SU-DHL-6 (cell line): ENCODE data around the gene IMMP1L.

Experiments
- H2AFZ ChIP-seq: fragments of 200-600 bp; sonication (generic); 2 replicates; pipeline ENCODE4 v1.6.1; 2014; ENCODE audit warnings: low read depth, mild to moderate bottlenecking, moderate library complexity, mixed read lengths, antibody characterized with exemption, low read length; ENCODE audit not compliant: severe bottlenecking
- H3F3A ChIP-seq: fragments of 200-600 bp; shearing (Covaris generic); 2 replicates; pipeline ENCODE4 v1.6.0; 2016; ENCODE audit warnings: antibody characterized with exemption, mild to moderate bottlenecking; ENCODE audit not compliant: insufficient read depth
- H3K27ac ChIP-seq: fragments of 200-600 bp; sonication (generic); 2 replicates; pipeline ENCODE4 v1.5.1; 2016; ENCODE audit warnings: low read depth, mild to moderate bottlenecking, low read length, moderate library complexity, mixed read lengths
- H3K27me3 ChIP-seq: fragments of 200-600 bp; sonication (generic), shearing (Covaris generic); 2 replicates; pipeline ENCODE4 v1.6.0; 2014; ENCODE audit warnings: mild to moderate bottlenecking, low read length
- H3K36me3 ChIP-seq: fragments of 200-600 bp; sonication (generic); 2 replicates; pipeline ENCODE4 v1.6.1; 2014; ENCODE audit warnings: mild to moderate bottlenecking, low read length, mixed read lengths
- H3K4me2 ChIP-seq: fragments of 300-600, 200-600 bp; shearing (Covaris generic), sonication (generic); 2 replicates; pipeline ENCODE4 v1.6.0; 2014; ENCODE audit warnings: low read length, low read depth, mild to moderate bottlenecking; ENCODE audit not compliant: poor library complexity, severe bottlenecking
- H3K4me3 ChIP-seq: fragments of 200-600 bp; sonication (generic); 2 replicates; pipeline ENCODE4 v1.5.1; 2014; ENCODE audit warnings: antibody characterized with exemption, low read length, mild to moderate bottlenecking, mixed read lengths; ENCODE audit not compliant: insufficient read depth, poor library complexity, severe bottlenecking
- H3K79me2 ChIP-seq: fragments of 200-600 bp; sonication (generic); 2 replicates; pipeline ENCODE4 v1.6.1; 2014; ENCODE audit warnings: mild to moderate bottlenecking, low read length, moderate library complexity; ENCODE audit not compliant: insufficient read depth
- H3K9ac ChIP-seq: fragments of 200-600 bp; sonication (generic); 2 replicates; pipeline ENCODE4 v1.7.0; 2014; ENCODE audit warnings: mild to moderate bottlenecking, low read length
- H3K9me2 ChIP-seq: fragments of 200-600 bp; sonication (generic); replicated peaks from 2 replicates; pipeline ENCODE4 v1.6.1; 2014; ENCODE audit warnings: low read length; ENCODE audit not compliant: insufficient read depth
- H3K9me3 ChIP-seq: fragments of 200-600 bp; sonication (generic); 2 replicates; pipeline ENCODE4 v1.6.1; 2014; ENCODE audit warnings: low read length, mixed read lengths; ENCODE audit not compliant: insufficient read depth
- H4K20me1 ChIP-seq: fragments of 200-600 bp; sonication (generic); 2 replicates; pipeline ENCODE4 v1.6.1; 2014; ENCODE audit warnings: low read depth, mild to moderate bottlenecking, antibody characterized with exemption, low read length, moderate library complexity, mixed read lengths
- EZH2phosphoT487 ChIP-seq: fragments of 200-600 bp; sonication (generic), shearing (Covaris generic); conservative IDR thresholded peaks from 2 replicates; pipeline ENCODE4 v1.6.1; 2018; ENCODE audit warnings: mild to moderate bottlenecking, antibody characterized with exemption, low read length, moderate library complexity, mixed read lengths
- TF ChIP-seq, protein P1 (sequence below): fragments of 200-600 bp; sonication (generic); IDR thresholded peaks from one replicate; pipeline ENCODE4 v1.5.1; 2017; ENCODE audit warnings: antibody characterized with exemption, mild to moderate bottlenecking, low read length, moderate library complexity; ENCODE audit not compliant: insufficient read depth, poor library complexity, severe bottlenecking

Gene IMMP1L

GRCh38 chr11:31414338-31414737, 95.1 kb downstream of the IMMP1L start:
- Histone ChIP-seq H3K27ac (no peak overlapping the region), H3K36me3 (no peaks in the 10 kb centered on the region), H3K9ac (no peak overlapping the region), H3K27me3 (no peaks in the 10 kb centered on the region), H3K9me2 (no peaks in the 10 kb centered on the region), H2AFZ (no peak overlapping the region), H3K9me3 (no peaks in the 10 kb centered on the region), H3K4me3 (no peak overlapping the region), H4K20me1 (no peaks in the 10 kb centered on the region), H3K4me2 (no peak overlapping the region), H3K79me2 (no peaks in the 10 kb centered on the region), H3F3A (no peaks in the 10 kb centered on the region)
- TF ChIP-seq EZH2phosphoT487: no peak
- TF ChIP-seq, protein P1, sequence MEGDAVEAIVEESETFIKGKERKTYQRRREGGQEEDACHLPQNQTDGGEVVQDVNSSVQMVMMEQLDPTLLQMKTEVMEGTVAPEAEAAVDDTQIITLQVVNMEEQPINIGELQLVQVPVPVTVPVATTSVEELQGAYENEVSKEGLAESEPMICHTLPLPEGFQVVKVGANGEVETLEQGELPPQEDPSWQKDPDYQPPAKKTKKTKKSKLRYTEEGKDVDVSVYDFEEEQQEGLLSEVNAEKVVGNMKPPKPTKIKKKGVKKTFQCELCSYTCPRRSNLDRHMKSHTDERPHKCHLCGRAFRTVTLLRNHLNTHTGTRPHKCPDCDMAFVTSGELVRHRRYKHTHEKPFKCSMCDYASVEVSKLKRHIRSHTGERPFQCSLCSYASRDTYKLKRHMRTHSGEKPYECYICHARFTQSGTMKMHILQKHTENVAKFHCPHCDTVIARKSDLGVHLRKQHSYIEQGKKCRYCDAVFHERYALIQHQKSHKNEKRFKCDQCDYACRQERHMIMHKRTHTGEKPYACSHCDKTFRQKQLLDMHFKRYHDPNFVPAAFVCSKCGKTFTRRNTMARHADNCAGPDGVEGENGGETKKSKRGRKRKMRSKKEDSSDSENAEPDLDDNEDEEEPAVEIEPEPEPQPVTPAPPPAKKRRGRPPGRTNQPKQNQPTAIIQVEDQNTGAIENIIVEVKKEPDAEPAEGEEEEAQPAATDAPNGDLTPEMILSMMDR: no peak

GRCh38 chr11:31412946-31413345, 96.5 kb downstream of the IMMP1L start:
- no peaks in the 10 kb centered on the region for H3K79me2 ChIP-seq
- no peaks in the 10 kb centered on the region for H3K27me3 ChIP-seq
- H3K27ac ChIP-seq: no peak overlapping the region
- H3K4me3 ChIP-seq: no peak overlapping the region
- no peaks in the 10 kb centered on the region for H3F3A ChIP-seq
- H3K9ac ChIP-seq: no peak overlapping the region
- no peaks in the 10 kb centered on the region for H3K9me3 ChIP-seq
- H3K36me3 ChIP-seq: no peaks in the 10 kb centered on the region
- H4K20me1 ChIP-seq: no peaks in the 10 kb centered on the region
- TF ChIP-seq EZH2phosphoT487: no peak
- TF ChIP-seq, protein P1: no peak
- no peaks in the 10 kb centered on the region for H3K9me2 ChIP-seq
- H3K4me2 ChIP-seq: no peak overlapping the region
- H2AFZ ChIP-seq: no peak overlapping the region

DNA sequence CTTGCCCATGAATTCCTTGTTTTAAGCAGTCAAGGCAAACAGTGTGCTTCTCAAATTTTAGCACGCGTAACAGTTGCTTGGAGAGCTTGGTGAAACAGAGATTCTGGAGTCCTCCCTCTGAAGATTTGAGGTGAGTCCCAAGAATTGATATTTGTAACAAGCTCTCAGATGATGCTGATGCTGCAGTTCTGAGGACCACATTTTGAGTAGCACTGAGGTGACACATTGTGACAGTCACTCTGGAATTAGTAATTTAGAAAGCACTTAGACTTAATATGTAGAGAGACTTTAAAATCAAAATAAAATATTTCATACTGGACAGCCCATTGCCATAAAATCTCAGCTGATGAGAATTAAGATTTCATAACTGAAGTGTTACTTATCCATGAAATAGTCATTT, 101.2 kb downstream of the IMMP1L start:
- no peak overlapping the region for H3K4me2 ChIP-seq
- no peaks in the 10 kb centered on the region for H3K27me3 ChIP-seq
- no peak overlapping the region for H3K4me3 ChIP-seq
- no peaks in the 10 kb centered on the region for H3K9me2 ChIP-seq
- no peak overlapping the region for H2AFZ ChIP-seq
- TF ChIP-seq, protein P1: no peak
- no peak for TF ChIP-seq EZH2phosphoT487
- H3K36me3 ChIP-seq: no peaks in the 10 kb centered on the region
- no peaks in the 10 kb centered on the region for H3K9me3 ChIP-seq
- H3F3A ChIP-seq: no peaks in the 10 kb centered on the region
- H3K79me2 ChIP-seq: no peaks in the 10 kb centered on the region
- H3K9ac ChIP-seq: no peak overlapping the region
- H4K20me1 ChIP-seq: no peaks in the 10 kb centered on the region
- H3K27ac ChIP-seq: no peak overlapping the region
